Smooth muscle cell of the umbilical artery (primary cell): ENCODE data around the gene CCDC39. TPM values are rescaled to one million over a fixed set of nuclear protein-coding genes. Genes with fewer than 3 reads are reported as not detected.

Experiments
- total RNA-seq: library from RNA; depleted of rRNA; stranded (reverse); fragments of >200 nt; gene quantifications from 2 replicates; pipeline ENCODE4 v1.2.3, GENCODE V29; 2014

The CCDC39 gene
- not detected in 2 replicates for total RNA-seq

DNA sequence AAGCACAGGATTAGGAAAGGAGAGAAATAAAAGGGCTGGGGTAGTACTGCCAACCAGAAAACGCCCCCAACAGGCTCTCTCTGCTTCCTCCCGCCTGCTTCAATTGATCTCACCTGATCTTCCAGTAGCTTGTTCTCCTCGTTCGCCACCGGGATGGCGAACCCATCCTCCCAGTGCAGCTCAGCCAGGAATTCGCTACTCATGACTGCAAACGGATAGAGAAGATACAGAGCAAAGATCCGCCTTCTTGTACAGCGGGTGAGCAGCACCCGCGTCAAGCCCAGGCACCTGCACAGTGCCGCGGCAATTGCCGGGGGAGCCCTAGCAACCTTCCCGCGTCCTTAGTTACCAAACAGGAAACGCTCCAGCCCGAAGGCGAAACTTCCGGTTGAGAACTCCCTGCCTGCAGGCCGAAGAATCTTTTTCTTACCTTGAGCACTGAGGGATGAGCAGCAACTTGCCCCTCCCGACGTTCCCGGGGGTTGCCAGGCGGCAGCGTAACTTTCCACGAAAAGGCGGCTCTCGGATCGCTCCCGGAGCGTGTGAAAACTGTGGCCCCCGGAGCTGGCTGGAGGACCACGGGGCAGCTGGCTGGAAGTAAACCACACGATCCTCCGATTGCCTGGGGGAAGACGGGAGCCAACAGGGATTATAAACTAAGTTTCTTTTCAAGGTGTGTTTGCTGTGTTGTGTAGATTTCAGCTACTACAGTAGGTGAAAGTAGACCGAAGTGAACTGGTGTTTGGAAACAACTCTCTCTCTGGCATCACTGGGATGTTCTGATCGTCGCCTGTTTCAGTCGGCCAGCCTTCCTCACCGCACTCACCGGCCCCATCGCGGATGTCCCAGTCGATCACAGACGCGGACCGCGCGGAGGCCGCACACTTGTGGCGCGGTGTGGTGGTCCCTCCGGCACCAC, at the start of gene CCDC39:
Gene CCDC39 (minus strand): TSS at position 312 of the 919 bp plus-strand sequence. CDS start 109 bp downstream, at position 203.

DNA sequence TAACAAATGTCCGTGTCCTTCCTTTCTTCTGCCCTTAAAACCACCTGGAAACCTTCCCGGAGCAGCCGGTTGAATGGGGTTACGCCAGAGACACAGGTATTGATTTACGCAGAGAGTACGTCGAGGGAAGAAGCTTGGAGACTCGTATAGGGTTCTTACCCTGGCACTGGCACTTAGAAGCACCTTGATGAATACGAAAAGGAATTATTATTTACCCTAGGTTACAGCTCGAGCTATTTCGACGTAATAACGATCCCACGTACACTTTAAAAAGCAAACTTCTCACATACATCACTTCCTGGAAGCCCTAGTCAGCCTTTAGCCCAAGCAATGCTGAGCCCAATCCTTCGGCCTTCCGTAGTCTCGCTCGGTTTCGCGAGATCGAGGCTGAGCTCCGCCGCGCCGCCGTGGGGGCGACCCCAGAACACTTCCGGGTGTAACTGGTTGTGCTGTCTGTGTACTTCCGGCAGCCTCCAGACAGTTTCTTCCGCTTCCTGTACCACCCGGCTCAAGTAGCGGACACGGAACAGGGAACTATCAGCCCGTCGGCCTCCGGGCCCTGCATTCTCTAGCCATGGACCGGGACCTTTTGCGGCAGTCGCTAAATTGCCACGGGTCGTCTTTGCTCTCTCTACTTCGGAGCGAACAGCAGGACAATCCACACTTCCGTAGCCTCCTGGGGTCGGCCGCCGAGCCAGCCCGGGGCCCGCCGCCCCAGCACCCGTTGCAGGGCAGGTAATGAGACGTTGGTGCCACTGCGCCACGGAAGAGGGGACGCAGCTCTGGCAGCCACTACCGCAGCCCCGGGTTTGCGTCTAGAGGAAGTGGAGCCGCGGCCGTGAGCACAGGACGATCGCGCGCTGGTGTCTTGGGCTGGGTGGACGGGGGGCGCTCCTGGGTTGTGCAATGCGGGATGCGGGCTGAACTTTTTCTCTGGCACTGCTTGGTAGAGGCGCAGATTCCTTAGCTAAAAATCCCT, 77.3 kb downstream of the CCDC39 start, which contains the start of gene TTC14:
Gene TTC14 (plus strand): TSS at position 476 of the 979 bp plus-strand sequence. CDS start 99 bp downstream, at position 575.

Other genes starting within 250 kb of the CCDC39 start
- gene TTC14, start 77.3 kb downstream of the CCDC39 start, total RNA-seq: 50.5 and 79.6 TPM in 2 replicates
- gene FXR1, start 233.2 kb upstream of the CCDC39 start, total RNA-seq: 158 and 231 TPM in 2 replicates